GM18517 (cell line): ENCODE measurements around the gene KIRREL1.

ENCODE experiments used
- ATAC-seq: cut with Tn5 transposase; IDR thresholded peaks from one replicate; pipeline ENCODE4 v1.9.1; 2021; ENCODE audit warnings: mild to moderate bottlenecking, moderate library complexity; ENCODE audit not compliant: unreplicated experiment

KIRREL1 gene

DNA sequence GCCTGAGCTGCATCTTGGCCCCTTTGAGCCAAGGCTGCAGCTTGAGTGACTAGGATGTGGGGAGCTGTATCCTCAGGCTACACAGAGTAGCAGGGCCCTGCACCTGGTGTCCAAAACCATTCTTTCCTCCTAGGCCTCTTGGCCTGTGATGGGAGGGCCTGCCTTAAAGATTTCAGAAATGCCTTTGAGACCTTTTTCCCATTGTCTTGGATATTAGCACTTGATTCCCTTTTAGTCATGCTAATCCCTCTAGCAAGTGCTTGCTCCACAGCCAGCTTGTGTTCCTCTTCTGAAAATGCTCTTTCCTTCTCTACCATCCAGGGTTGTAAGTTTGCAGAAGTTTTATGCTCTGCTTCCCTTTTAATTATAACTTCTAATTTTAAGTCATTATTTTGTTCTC lies 21.7 kb upstream of the KIRREL1 start:
- no peak for ATAC-seq

DNA sequence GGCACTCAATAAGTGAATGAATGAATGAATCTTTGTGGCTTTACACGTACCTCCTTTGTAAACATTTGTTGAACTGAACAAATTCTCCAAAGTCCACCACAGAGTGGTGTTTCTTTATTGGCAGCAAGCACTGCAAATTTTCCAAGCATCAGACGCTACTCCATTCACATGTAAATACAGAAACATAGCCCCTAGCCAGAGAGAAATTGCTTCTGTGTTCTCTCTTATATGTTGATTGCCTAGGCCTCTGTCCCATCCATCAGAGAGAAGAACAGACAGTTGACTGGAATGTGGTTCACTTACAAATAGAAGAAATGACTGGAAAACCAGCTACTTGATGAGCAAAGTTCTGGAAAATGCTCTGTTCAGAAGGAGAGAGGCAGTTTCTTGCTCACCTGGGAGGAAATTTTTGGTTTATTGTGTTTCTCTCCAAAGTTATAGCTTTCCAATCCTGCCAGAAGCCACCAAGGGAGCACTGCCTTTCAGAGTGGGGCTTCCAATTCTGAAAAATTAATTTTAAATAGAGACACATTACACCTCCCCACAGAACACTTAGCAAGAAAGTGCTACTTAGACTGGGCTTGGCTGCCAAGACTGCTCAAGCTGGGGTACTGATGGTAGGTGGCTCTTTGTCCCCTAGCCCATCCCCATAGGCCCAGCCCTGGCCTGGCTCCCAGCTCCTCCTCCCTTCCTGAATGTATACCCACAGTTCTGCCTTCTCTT lies 18.1 kb upstream of the KIRREL1 start:
- no peak for ATAC-seq

DNA sequence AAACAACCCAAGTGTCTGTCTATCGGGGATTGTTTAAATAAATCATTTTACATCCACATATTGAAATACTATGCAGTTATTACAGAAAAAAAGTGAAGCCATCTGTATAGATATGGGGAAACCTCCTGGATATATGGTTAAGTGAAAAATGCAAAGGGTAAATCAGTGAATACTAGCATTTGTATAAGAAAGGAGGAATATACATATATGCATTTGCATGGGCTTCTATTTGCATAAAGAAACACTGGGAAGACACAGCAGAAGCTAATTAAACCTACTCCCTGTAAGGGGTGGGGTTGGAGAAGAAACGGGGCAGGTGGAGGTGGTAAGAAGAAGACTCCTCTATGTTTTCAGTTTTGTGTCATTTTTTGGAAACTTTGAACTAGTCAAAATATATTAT lies 16.6 kb upstream of the KIRREL1 start:
- no peak for ATAC-seq

DNA sequence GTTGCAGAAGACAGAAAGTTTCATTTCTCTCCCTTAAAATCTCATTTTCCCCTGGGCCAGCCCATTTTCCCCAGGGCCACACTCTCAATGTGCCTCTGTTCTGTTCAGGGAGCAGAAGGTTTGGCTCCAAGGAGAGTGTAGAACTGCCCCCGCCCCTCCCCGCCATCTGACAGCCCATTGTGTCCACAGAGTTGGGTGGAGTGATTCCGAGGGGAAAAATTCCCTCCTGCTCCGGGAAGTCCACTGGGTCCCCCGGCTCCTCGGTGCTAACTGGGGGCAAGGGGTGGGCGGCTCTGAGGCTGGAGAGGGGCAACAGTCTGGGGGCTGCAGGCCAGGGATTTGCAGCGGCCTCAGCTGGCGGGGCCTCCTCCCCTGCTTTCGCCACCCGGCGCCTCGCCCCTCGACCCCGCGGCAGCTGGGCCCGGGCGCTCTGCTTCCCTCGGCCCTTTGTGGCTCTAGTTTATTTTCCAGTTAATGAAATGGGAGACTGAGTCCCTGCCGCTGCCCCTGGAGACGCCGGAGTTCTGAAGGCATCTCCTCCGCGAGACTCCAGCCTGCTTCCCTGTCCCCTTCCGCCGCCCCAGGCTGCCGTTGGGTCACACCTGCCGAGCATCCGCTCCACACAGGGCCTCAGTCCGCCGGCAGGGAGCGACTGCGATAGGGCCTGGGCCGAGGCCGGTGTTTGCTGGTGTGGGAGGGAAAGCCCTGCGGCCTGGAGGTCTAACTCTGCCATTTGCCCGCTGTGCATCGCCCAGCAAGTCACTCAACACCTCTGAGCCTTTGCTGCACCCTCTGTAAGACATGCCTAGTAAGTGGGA lies 14.7 kb upstream of the KIRREL1 start:
- ATAC-seq = no peak

DNA sequence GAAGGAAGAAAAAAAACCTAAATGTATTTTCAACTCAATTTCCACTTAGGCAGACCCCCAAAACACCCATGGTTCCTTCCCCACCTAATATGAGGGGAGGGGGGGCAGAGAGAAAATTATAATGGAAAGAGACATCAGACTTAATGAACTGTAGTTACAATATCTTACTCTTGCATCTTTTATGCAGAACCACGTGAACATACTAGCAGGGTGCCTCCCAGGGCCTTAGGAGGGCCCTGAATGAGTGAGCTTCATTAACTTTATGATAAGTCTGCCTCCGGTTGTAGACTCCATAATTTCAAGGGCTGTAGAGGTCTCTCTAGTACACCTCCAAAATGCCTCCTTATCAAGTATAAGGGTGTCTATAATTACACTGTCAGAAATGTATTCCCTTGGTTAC lies 11.3 kb upstream of the KIRREL1 start:
- no peak for ATAC-seq

DNA sequence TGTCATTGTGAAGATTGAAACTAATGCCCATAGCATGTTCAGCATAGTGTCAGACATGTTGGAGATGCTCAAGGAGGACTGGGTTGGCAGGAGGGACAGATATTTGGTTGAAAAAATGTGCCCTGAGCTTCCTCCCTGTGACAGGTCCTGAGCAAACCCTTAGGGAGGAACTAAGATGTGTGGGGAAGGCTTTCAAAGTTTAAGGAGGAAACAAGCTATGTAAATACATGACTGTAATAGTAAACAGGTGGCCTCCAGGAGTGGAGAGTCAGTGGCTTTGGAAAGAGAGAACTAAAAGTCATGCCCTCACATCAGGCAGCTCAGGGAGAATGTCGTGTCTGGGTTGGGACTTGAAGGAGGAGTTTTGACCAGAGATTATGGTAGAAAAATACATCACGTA lies 9.7 kb upstream of the KIRREL1 start:
- ATAC-seq = no peak

DNA sequence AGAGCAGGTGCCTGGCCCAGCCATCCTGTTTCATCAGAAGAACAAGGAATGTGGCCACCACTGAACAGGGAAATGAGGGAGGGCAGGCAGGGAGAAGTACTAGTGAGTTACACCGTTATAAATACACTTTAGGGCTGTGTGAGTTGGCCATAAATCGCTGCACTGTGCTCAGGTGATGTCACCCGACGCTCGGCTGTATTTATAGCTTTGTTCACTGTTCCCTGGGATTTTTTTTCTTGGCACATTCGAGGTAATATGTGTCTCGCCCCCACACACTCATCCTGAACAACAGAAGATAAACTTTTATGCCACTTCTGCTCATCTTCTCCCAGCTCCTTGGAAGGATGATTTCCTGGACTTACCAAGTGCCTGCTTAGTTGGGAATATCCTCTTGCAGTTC lies 9.0 kb upstream of the KIRREL1 start:
- no peak for ATAC-seq

DNA sequence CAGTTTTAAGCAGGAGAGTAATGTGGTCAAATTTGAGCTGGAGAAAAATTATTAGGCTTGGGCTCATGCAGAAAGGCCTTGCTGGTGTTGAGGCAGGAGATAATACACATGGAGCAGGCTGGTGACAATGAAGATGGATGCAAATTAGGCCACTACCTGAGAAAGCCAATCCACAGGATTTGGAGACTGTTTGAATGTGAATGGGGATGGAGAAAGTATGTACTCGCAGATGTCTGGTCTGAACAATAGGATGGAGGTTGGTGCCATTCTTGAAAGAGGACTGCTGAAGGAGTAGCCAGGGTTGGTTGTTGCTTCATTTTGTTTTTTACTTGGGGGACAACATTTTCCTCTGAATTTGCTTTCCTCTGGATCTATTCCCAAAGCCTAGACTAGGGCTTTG lies 8.0 kb upstream of the KIRREL1 start:
- ATAC-seq = no peak

DNA sequence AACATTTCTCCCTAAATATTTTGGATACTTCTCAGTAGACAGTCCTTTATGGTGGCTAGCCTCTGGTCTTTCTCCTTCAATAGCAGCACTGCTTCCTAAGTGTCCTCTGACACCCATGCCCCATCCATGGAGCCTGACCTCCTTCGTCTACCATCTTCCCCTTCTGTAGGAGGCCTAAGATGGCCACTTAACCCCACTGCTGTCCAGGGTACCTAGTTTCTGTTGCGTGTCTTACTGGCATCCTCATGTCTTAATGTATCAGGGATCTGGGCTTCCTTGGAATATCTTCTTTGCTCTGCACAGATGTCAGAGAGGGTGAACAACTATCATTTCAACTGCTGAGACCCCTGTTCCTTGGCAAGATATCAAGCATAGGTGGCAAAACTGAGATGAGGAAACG lies 5.4 kb upstream of the KIRREL1 start:
- ATAC-seq = no peak

DNA sequence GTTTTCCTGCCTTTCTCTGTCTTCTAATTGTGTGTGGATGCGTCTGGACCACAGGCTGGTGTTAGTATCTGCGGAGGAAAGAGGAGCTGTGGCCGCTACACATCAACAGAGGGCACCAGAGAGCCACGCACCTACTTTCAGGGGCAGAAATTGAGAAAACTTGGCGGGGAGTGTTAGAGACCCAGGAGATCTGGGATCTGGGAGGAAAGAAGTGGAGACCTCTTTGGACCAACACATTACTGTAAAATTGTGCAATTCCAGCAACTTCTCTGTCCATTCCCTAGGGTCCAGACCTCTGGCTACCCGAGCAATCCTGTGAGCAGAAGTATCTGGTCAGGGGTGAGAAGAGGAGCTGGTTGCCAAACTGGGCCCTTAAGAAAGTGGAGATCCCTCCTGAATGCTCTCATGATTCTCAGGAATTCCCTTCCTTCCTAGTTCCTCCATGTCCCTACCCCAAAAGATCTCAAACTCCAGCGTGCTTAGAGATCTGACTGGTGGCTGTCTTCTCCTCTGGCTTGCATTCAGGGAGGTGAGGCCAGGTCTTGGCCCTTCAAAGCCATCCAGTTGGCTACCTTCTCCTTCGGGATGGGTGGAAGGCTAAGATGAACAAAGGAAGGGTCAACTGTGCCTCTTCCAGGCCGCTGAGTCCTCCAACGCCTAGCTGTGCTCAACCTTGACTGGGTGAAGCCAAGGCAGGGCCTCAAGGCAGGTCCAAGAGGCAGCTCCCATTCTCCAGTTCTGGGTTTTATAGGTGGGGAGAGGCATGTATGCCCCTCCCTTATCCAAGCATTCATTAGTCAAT lies 1.2 kb upstream of the KIRREL1 start:
- ATAC-seq = no peak

DNA sequence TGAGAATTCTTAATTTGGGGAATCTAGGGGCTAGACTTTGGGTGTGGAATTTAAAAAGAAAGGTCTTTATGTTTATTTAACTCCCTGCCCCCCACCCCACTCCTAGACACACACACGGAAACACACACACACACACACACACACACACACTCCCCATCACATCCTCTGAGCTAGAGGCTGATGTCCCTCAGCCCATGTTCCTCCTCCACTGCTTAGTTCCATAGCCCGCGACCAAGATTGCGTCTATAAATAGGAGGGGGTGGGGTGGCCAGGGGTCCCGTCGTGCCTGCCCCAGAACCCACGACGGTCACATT lies 655 bp upstream of the KIRREL1 start:
- no peak for ATAC-seq

DNA sequence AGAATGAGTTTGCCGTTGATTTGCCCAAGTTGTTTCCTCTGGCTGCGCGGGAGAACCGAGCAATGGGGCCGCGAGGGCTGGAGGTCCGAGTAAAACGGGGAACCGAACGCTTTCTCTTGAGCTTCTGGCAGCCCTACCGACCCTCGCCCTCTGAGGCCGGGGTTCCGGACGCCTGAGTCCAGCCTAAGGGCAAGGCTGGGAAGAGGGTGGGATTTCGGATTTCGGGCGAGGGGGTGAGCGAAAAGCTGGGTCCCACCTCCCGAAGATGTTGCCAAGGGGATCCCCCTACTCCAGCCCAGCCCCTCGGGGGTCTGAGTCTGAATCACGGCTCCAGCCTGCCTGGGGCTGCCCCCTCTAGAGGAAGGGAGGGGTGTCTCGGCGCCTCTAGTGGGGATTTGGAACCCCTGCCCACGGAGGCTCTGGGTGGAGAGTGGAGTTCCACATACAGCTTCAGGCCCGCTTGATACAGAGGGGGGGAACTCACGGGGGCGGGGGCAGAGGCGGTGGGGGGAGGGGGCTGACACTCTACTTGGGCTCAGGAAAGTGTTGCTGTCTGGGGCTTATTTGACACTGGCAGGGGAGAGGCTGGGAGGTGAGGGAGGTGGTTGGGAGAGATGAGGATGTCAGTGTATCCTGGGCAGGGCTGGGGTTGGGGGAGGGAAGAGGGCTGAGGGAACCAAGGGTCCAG lies 617 bp downstream of the KIRREL1 start:
- ATAC-seq = no peak

DNA sequence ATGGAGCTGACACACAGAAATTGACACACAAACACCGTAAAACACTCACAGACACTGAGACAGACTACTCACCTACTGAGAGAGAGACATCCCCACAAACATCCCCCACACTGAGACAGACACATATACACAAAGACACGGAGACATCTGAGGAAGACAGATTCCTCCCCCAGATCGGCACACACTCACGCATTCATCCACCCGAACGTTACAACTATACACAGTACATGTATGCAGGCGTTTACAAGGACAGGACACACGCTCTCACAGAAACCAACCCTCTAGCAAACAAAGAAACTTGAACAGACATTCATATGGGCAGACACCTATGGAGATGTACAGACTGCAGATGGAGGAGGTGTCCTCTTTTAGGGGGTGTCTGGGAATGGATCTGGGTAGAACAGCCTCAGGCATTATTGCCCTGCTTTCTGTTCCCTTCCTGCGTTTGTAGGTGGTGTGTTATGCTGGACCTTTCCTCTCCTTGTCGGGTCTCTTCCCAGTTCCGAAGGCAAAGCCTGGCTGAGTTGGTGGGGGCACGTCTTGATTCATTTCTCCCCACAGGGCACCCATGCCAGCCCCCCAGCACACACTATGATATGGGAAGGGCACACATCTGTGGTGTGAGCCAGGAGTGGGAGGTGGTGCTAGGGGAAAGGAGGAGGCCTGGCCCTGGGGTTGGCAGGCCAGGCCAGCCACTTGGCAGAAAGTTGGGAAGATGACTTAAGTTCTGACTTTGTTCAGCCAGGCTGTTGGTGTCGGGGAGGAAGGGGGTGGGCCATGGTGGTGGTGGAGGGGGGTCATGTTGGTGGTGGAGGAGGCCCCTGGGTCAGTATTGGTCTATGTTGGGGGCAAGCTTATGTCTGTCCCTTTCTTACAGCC lies 1.5 kb downstream of the KIRREL1 start:
- no peak for ATAC-seq

DNA sequence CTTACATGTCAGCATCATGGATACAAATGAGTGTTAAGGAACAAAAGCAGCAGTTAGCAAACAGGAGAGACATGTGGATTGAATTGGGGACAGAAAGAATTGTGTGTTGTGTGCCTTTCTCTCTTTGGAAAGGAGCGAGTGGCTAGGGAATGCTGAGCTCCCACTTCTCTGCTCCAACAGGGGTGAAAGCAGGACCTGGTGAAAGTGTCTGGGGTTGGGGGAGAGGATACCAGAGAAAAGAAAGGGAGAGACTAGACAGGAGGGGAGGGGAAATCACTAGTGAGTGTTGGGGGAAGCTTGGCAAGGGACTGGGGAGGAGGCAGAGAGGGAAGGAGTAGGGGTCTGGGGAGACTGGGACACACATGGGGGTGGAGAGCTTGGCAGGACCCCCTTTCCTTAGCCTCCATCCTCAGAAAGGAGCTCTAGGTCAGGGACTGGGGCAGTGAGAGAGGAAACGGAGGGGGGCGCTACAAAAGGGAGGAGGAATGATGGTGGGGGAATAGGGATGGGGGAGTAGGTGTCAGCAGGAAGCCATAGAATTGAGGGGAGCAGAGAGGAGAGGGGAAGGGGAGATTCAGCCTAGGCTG lies 2.2 kb downstream of the KIRREL1 start:
- no peak for ATAC-seq

DNA sequence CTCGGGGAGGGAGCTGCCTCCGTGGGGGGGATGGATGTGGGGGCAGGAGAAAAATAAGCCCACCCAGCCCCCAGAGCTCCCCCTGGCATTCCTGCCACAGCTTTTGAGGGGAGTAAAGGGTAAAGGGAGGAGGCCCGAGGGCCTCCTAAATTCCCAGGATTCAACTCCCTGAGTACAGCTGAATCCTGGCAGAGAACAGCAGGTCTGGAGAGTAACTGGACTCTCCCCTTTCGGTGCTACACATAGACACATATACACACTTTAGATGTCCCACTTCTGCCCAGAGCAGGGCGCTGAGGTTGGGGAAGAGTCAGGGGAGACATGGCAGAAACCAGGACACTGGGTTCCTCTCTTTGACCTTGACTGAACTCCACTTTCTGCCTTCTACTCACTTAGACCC lies 3.0 kb downstream of the KIRREL1 start:
- ATAC-seq = no peak

DNA sequence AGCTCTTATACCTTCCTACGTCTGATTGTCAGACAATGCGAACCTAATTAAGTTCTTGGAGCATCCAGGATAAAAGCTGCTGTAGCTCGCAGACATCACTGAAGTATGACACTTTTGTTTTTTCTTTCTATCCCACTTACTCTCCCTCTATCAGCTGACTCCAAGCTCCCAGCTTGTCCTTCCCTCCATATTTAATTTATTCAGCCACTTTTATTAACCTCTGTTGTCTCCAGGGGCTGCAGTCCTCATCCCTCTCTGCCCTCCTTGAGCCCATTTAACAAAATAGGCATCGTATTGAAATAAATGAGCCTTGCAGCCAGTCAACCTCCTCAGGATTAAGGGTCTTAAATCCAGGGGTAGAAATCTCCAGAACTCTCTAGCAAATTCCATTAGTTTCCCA lies 7.1 kb downstream of the KIRREL1 start:
- no peak for ATAC-seq

DNA sequence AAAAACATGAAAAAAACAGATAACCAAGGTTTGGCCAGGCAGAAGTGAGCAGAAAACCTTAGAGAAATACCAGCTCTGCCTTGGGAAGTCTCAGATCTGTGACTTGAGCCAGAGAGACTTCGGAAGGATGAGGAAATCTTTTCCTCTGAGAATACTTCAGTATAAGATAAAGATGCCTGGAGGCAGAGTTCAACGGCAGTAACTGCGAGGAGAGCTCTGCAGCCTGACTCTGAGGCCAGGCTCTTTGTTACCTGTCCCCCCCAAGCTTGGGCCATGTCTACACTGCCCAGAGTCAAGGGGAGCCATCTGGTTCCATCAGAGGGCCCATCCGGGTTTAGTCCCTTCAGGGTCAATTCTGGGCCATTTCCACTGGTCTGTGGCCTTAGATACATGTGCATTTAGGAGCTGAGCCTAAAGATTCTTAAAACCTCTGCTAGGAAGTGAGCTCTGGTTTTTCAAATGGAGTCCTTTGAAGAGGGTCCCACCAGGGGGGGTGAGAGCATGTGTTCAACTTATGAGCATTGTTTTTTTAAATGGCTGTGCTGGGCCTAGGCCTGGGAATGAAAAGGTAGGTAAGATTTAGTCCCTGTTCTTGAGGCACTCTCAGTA lies 8.7 kb downstream of the KIRREL1 start:
- no peak for ATAC-seq

DNA sequence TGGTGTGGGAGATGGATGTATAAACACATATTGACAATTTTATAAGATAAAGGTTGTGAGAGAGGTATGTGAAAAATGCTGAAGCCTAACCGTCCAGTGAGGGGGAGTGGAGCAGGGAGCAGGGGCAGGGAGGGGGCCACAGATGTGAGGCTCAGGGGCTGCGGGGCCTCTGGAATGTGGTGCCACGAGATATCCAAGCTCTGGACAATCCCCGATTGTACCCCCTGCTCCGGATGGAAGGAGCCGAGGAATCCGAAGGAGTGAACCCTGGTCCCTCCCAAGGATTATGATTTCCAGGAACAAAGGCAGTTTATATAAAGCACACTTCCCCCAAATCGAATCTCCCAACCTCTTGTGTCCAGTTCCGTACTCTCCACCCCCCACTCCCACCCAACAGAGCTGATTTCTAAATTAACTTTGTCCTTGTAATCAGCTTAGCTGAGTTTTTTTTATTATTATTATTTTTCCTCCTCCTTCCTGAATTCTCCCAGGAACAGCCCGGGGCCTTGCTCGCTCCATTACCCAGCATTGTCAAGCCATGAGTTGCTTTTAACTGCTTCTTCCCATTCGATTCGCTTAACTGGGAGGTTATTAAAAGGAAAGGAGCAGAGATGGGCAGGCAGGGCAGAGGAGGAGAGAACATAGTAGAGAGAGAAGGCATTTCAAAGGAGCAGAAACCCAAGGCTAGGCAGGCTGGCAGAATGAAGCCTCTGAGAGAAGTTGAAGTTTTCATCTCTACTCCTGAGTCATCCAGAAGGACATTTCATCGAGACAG lies 9.4 kb downstream of the KIRREL1 start:
- ATAC-seq = no peak

DNA sequence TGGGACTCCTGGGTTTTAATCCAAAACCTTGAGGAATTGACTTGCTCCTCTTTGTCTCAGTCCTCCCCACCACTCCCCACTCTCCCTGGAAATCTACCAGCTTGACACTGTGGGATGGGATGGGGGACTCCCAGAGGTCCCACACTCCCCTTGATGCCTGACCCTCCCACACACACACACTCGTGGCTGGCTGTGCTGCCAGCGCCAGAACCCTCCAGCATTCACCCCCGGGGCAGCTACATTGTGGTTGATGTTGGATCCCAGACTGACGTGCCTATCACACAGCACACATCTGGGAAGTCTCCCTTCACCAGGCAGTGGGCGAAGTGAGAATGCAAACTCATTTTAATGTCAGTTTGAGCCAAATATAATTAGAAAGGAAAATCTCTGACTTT lies 10.0 kb downstream of the KIRREL1 start:
- no peak for ATAC-seq
